K562 (cell line): ENCODE data around the gene MADD. TPM values are rescaled to one million over a fixed set of nuclear protein-coding genes. Genes with fewer than 3 reads are reported as not detected.
A peak's percentile ranks its signal among the peaks of the same experiment; 100 is the strongest.

Experiments
- ARID1B ChIP-seq: fragments of 450-650 bp; IDR thresholded peaks from 2 replicates; pipeline ENCODE4 v1.6.1; 2016; ENCODE audit warnings: antibody characterized with exemption, mild to moderate bottlenecking, inconsistent platforms
- BRCA1 ChIP-seq, 2 experiments: fragments of 450-650 bp in 1 of 2; sonication (generic) in 1 of 2; formaldehyde crosslinking in 1 of 2; IDR thresholded peaks; 2 replicates each; pipeline versions ENCODE4 v1.5.0 to v1.6.1; 2017 to 2020; ENCODE audit warnings: mild to moderate bottlenecking in 1 of 2, missing genetic modification reagents in 1 of 2
- CHD1 ChIP-seq: fragments of 200-600 bp; sonication (generic); IDR thresholded peaks from one replicate; pipeline ENCODE4 v1.6.1; 2012; ENCODE audit warnings: mild to moderate bottlenecking, moderate library complexity, low read length, inconsistent platforms
- CHD2 ChIP-seq: IDR thresholded peaks from 2 replicates; pipeline ENCODE4 v1.6.1; 2011; ENCODE audit warnings: low read depth, low read length
- COPS2 ChIP-seq: fragments of 450-650 bp; conservative IDR thresholded peaks from 2 replicates; pipeline ENCODE4 v1.6.1; 2016; ENCODE audit warnings: mild to moderate bottlenecking, moderate library complexity
- ELF1 ChIP-seq: fragments of 200-800 bp; sonication (Bioruptor generic); IDR thresholded peaks from 2 replicates; pipeline ENCODE4 v1.6.1; 2016; ENCODE audit warnings: missing genetic modification characterization, missing compliant biosample characterization
- KAT7 ChIP-seq: sonication (generic); formaldehyde crosslinking; IDR thresholded peaks from 2 replicates; pipeline ENCODE4 v1.8.0; 2022; ENCODE audit warnings: missing genetic modification reagents, mild to moderate bottlenecking, borderline replicate concordance
- KHSRP ChIP-seq: fragments of 450-650 bp; IDR thresholded peaks from 2 replicates; pipeline ENCODE4 v1.6.1; 2017
- KLF13 ChIP-seq: fragments of 450-650 bp; IDR thresholded peaks from 2 replicates; pipeline ENCODE4 v1.6.1; 2016; ENCODE audit warnings: missing genetic modification characterization, low read depth, mild to moderate bottlenecking, missing compliant biosample characterization, moderate library complexity, borderline replicate concordance
- MCM2 ChIP-seq: fragments of 450-650 bp; IDR thresholded peaks from 2 replicates; pipeline ENCODE4 v1.6.1; 2017; ENCODE audit warnings: low read depth, mild to moderate bottlenecking
- PHF8 ChIP-seq: fragments of 200-600 bp; sonication (generic); IDR thresholded peaks from 2 replicates; pipeline ENCODE4 v1.6.1; 2012; ENCODE audit warnings: mixed run types, mild to moderate bottlenecking, inconsistent platforms, low read length, moderate library complexity, borderline replicate concordance
- POLR2H ChIP-seq: IDR thresholded peaks from 2 replicates; pipeline ENCODE4 v1.6.1; 2016; ENCODE audit warnings: missing genetic modification characterization, low read depth, mild to moderate bottlenecking, control low read depth, missing compliant biosample characterization, moderate library complexity
- POLR3G ChIP-seq: IDR thresholded peaks from 2 replicates; pipeline ENCODE4 v1.6.1; 2011; ENCODE audit not compliant: insufficient read length, insufficient replicate concordance; ENCODE audit errors: extremely low read depth
- RBFOX2 ChIP-seq: fragments of 200-400 bp; formaldehyde crosslinking; IDR thresholded peaks from 2 replicates; pipeline ENCODE4 v1.6.1; 2017; ENCODE audit warnings: low read depth, mild to moderate bottlenecking, low read length, moderate library complexity
- RBM25 ChIP-seq: fragments of 200-400 bp; formaldehyde crosslinking; IDR thresholded peaks from 2 replicates; pipeline ENCODE4 v1.6.1; 2018; ENCODE audit warnings: low read length, low read depth, moderate library complexity; ENCODE audit not compliant: severe bottlenecking
- SRSF9 ChIP-seq: fragments of 200-400 bp; formaldehyde crosslinking; IDR thresholded peaks from 2 replicates; pipeline ENCODE4 v1.6.1; 2017; ENCODE audit warnings: low read depth, low read length, borderline replicate concordance
- TBL1XR1 ChIP-seq, 2 experiments: IDR thresholded peaks; 2 replicates each; pipeline ENCODE4 v1.6.1; 2012; ENCODE audit warnings: improper control_type of control experiment in 2 of 2, low read length in 2 of 2, mild to moderate bottlenecking in 1 of 2
- ZKSCAN8 ChIP-seq: fragments of 200-800 bp; sonication (Bioruptor generic); IDR thresholded peaks from 2 replicates; pipeline ENCODE4 v1.6.1; 2016; ENCODE audit warnings: missing genetic modification characterization, missing compliant biosample characterization
- ZNF184 ChIP-seq: sonication (generic); formaldehyde crosslinking; IDR thresholded peaks from 2 replicates; pipeline ENCODE4 v1.5.0; 2020; ENCODE audit warnings: missing genetic modification reagents
- ZNF583 ChIP-seq: fragments of 250-450 bp; sonication (Bioruptor Pico); IDR thresholded peaks from 2 replicates; pipeline ENCODE4 v1.4.0; 2020
- ZNF79 ChIP-seq: fragments of 250-450 bp; sonication (Bioruptor Pico); IDR thresholded peaks from 2 replicates; pipeline ENCODE4 v1.4.0; 2020; ENCODE audit warnings: low read depth, mild to moderate bottlenecking, moderate library complexity
- polyA plus RNA-seq, 8 experiments: library from polyadenylated mRNA; depleted of rRNA in 4 of 8; stranded (reverse) in 5 of 8; unstranded in 3 of 8; fragments of >200 nt; fragmentation: Nextera tagmentation in 2 of 8; fragmentation: Illumina TruSeq in 1 of 8; extraction: Ambion mirVana in 2 of 8; extraction: Trizol in 1 of 8; gene quantifications; 2 replicates each; pipeline versions ENCODE4 v1.2.1 to v1.2.3, GENCODE V29; 2011 to 2014; ENCODE audit warnings: inconsistent platforms in 1 of 8, missing spikeins in 1 of 8
- total RNA-seq, 7 experiments: library from RNA; depleted of rRNA in 6 of 7; stranded (reverse); fragments of >200 nt in 6 of 7; fragmentation: Illumina TruSeq in 2 of 7; extraction: Trizol in 2 of 7; gene quantifications; 2 replicates each; pipeline versions ENCODE4 v1.2.1 to v1.2.3, GENCODE V29; 2011 to 2021; ENCODE audit warnings: low replicate concordance in 1 of 7
- TF ChIP-seq, protein P1 (sequence below): IDR thresholded peaks from 3 replicates; pipeline ENCODE4 v1.6.1; 2011; ENCODE audit warnings: borderline replicate concordance, mild to moderate bottlenecking; ENCODE audit not compliant: insufficient read length, insufficient read depth
- TF ChIP-seq, protein P2 (sequence below): IDR thresholded peaks from 2 replicates; pipeline ENCODE4 v1.6.1; 2014; ENCODE audit warnings: antibody characterized with exemption
- TF ChIP-seq, protein P3 (sequence below): sonication (generic); formaldehyde crosslinking; IDR thresholded peaks from 2 replicates; pipeline ENCODE4 v1.8.0; 2022; ENCODE audit warnings: mild to moderate bottlenecking, missing genetic modification reagents
- TF ChIP-seq, protein P4 (sequence below): fragments of 450-650 bp; conservative IDR thresholded peaks from 2 replicates; pipeline ENCODE4 v1.6.1; 2016; ENCODE audit warnings: missing genetic modification characterization, low read depth, mild to moderate bottlenecking, control low read depth, missing compliant biosample characterization

MADD gene
- total and polyA plus RNA-seq, 9 of the 15 experiments (the other 6 are each of a cell fraction or from before 2014, with no cell fraction given): 0.68 to 57.6 (median 33.6) TPM

DNA sequence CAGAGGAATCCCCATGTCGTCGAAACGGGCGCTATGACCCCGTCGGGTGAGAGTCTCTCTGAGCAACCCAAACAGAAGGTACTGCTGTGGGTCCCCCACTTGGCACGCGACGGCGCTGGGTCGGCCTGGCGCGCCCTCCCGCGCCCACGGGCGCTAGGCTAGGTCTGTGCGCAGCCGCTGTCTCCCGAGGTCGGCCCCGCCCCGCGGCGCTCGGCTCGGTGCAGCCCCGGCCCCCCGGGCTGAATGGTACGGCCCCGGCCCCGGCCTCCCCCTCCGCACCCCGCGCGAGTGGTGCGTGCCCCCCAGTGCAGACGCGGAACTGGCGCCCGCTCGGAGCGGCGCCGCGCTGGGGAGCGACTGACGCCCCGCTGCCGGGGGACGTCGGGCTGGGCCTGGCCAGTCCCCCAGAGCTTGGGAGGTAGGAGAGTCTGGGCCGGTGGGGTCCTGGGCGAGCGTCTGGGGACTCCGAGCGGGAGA lies at the start of gene MADD (continued):
- TF ChIP-seq, protein P1, sequence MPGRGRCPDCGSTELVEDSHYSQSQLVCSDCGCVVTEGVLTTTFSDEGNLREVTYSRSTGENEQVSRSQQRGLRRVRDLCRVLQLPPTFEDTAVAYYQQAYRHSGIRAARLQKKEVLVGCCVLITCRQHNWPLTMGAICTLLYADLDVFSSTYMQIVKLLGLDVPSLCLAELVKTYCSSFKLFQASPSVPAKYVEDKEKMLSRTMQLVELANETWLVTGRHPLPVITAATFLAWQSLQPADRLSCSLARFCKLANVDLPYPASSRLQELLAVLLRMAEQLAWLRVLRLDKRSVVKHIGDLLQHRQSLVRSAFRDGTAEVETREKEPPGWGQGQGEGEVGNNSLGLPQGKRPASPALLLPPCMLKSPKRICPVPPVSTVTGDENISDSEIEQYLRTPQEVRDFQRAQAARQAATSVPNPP: no peak
- TF ChIP-seq POLR2H (tag) (peak; percentile 63; the same call in 1 of the 2 replicates), ZKSCAN8 (CRISPR knock-in tag) (no peak), CHD1 (no peak), MCM2 (no peak), PHF8 (peak; percentile 76; the same call in 1 of the 2 replicates), ZNF184 (CRISPR knock-in tag) (no peak), ARID1B (no peak), KHSRP (no peak), KAT7 (CRISPR knock-in tag) (no peak), COPS2 (no peak), ELF1 (tag) (no peak), POLR3G (no peak), BRCA1 (IDR thresholded peaks at IDR 0.05) (no peak), BRCA1 (CRISPR knock-in tag; IDR thresholded peaks at IDR 0.05) (no peak), ZNF79 (CRISPR knock-in tag) (no peak), KLF13 (tag) (no peak), RBM25 (no peak), RBFOX2 (peak; percentile 91), CHD2 (peak; percentile 2), SRSF9 (no peak), ZNF583 (no peak), TBL1XR1 (IDR thresholded peaks at IDR 0.05; ENCODE audit: low read length in 2 of 2) (no peak)
- TF ChIP-seq, protein P2, sequence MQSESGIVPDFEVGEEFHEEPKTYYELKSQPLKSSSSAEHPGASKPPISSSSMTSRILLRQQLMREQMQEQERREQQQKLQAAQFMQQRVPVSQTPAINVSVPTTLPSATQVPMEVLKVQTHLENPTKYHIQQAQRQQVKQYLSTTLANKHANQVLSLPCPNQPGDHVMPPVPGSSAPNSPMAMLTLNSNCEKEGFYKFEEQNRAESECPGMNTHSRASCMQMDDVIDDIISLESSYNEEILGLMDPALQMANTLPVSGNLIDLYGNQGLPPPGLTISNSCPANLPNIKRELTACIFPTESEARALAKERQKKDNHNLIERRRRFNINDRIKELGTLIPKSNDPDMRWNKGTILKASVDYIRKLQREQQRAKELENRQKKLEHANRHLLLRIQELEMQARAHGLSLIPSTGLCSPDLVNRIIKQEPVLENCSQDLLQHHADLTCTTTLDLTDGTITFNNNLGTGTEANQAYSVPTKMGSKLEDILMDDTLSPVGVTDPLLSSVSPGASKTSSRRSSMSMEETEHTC: no peak
- TF ChIP-seq, protein P3, sequence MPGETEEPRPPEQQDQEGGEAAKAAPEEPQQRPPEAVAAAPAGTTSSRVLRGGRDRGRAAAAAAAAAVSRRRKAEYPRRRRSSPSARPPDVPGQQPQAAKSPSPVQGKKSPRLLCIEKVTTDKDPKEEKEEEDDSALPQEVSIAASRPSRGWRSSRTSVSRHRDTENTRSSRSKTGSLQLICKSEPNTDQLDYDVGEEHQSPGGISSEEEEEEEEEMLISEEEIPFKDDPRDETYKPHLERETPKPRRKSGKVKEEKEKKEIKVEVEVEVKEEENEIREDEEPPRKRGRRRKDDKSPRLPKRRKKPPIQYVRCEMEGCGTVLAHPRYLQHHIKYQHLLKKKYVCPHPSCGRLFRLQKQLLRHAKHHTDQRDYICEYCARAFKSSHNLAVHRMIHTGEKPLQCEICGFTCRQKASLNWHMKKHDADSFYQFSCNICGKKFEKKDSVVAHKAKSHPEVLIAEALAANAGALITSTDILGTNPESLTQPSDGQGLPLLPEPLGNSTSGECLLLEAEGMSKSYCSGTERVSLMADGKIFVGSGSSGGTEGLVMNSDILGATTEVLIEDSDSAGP (CRISPR knock-in tag): no peak
- TF ChIP-seq, protein P4, sequence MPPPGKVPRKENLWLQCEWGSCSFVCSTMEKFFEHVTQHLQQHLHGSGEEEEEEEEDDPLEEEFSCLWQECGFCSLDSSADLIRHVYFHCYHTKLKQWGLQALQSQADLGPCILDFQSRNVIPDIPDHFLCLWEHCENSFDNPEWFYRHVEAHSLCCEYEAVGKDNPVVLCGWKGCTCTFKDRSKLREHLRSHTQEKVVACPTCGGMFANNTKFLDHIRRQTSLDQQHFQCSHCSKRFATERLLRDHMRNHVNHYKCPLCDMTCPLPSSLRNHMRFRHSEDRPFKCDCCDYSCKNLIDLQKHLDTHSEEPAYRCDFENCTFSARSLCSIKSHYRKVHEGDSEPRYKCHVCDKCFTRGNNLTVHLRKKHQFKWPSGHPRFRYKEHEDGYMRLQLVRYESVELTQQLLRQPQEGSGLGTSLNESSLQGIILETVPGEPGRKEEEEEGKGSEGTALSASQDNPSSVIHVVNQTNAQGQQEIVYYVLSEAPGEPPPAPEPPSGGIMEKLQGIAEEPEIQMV (tag): no peak
